GM12878 (cell line): ENCODE results near the gene DNTT. TPM values are rescaled to one million over a fixed set of nuclear protein-coding genes. Genes with fewer than 3 reads are reported as not detected.

ENCODE experiments used
- ATAC-seq: fragments of 200-7000 bp; cut with Tn5 transposase; 3 replicates; pipeline ENCODE4 v1.9.1; 2020; ENCODE audit warnings: mild to moderate bottlenecking, moderate library complexity
- BruUV-seq: library from RNA; stranded (reverse); fragments of 400-500 nt; replicated peaks from 2 replicates; lab custom pipeline; 2021; lab: Mats Ljungman, UMichigan
- CTCF ChIA-PET: fragments of 300-600 bp; sonication (Branson Sonifier 250); formaldehyde crosslinking; extraction: SDS; loops from one replicate; lab custom pipeline; 2021; ENCODE audit warnings: inconsistent platforms; lab: Yijun Ruan, JAX
- POLR2A ChIA-PET: fragments of 350-600 bp; formaldehyde crosslinking; extraction: SDS; loops from one replicate; lab custom pipeline; 2021; ENCODE audit warnings: inconsistent platforms; lab: Charles Lee
- RAD21 ChIA-PET: fragments of 300-600 bp; sonication (Branson Sonifier 250); formaldehyde crosslinking; loops from one replicate; lab custom pipeline; 2023; ENCODE audit warnings: antibody characterized with exemption; ENCODE audit not compliant: unreplicated experiment; lab: Charles Lee
- SMC1A ChIA-PET: fragments of 300-600 bp; sonication (Branson Sonifier 250); formaldehyde crosslinking; loops from one replicate; lab custom pipeline; 2023; ENCODE audit not compliant: unreplicated experiment, uncharacterized antibody; lab: Charles Lee
- DNase-seq: peaks from one replicate; pipeline ENCODE4 v3.0.0-alpha.2; 2011; ENCODE audit warnings: low read depth, low spot score
- FAIRE-seq: peaks from 3 replicates; lab custom pipeline; 2011; peaks lifted over from hg19 to GRCh38; lab: Jason Lieb, UNC
- H2AFZ ChIP-seq: 2 replicates; pipeline ENCODE4 v1.6.0; 2011; ENCODE audit warnings: low read depth, low read length, control low read depth; ENCODE audit not compliant: control insufficient read depth
- H3K27ac ChIP-seq: 2 replicates; pipeline ENCODE4 v1.5.1; 2011; ENCODE audit warnings: control low read depth; ENCODE audit not compliant: control insufficient read depth, insufficient read depth
- H3K27me3 ChIP-seq, 2 experiments: replicated peaks in 1 of 2; 2 replicates each; pipeline versions ENCODE4 v1.6.0 to v1.6.1; 2011; ENCODE audit warnings: low read length in 1 of 2; ENCODE audit not compliant: control insufficient read depth in 2 of 2, insufficient read depth in 2 of 2
- H3K36me3 ChIP-seq, 2 experiments: 2 replicates each; pipeline ENCODE4 v1.5.1; 2011; ENCODE audit warnings: low read length in 1 of 2; ENCODE audit not compliant: control insufficient read depth in 2 of 2, insufficient read depth in 2 of 2
- H3K4me1 ChIP-seq: 2 replicates; pipeline ENCODE4 v1.6.1; 2011; ENCODE audit warnings: mild to moderate bottlenecking, low read length, moderate library complexity, mixed read lengths; ENCODE audit not compliant: control insufficient read depth, insufficient read depth
- H3K4me2 ChIP-seq: 2 replicates; pipeline ENCODE4 v1.6.0; 2011; ENCODE audit warnings: control low read depth; ENCODE audit not compliant: control insufficient read depth, insufficient read depth
- H3K4me3 ChIP-seq: fragments of 200-600 bp; sonication (generic); 2 replicates; pipeline ENCODE4 v1.5.1; 2016
- H3K79me2 ChIP-seq: 2 replicates; pipeline ENCODE4 v1.6.0; 2011; ENCODE audit warnings: low read length; ENCODE audit not compliant: control insufficient read depth, insufficient read depth
- H3K9ac ChIP-seq: 2 replicates; pipeline ENCODE4 v1.8.0; 2011; ENCODE audit warnings: low read length, control low read depth, mixed read lengths; ENCODE audit not compliant: control insufficient read depth, insufficient read depth
- H3K9me3 ChIP-seq: replicated peaks from 3 replicates; pipeline ENCODE4 v1.5.1; 2011; ENCODE audit warnings: mild to moderate bottlenecking, low read length; ENCODE audit not compliant: control insufficient read depth, insufficient read depth
- H4K20me1 ChIP-seq: 2 replicates; pipeline ENCODE4 v1.6.0; 2011; ENCODE audit not compliant: control insufficient read depth, insufficient read depth
- CREM ChIP-seq: IDR thresholded peaks from 2 replicates; pipeline ENCODE4 v1.6.1; 2014; ENCODE audit warnings: antibody characterized with exemption, low read depth
- NFYB ChIP-seq: IDR thresholded peaks from 2 replicates; pipeline ENCODE4 v1.6.1; 2011; ENCODE audit warnings: low read depth, mild to moderate bottlenecking, low read length, improper control_type of control experiment, moderate library complexity; ENCODE audit not compliant: insufficient read depth
- SMAD5 ChIP-seq: IDR thresholded peaks from 2 replicates; pipeline ENCODE4 v1.6.1; 2016; ENCODE audit warnings: antibody characterized with exemption, low read depth
- WGBS: methylation state at CpG from one replicate; pipeline ENCODE4 v1.1.6; 2016; ENCODE audit warnings: low lambda C conversion rate; ENCODE audit not compliant: insufficient replicate concordance, insufficient coverage; ENCODE audit errors: missing lambda C conversion rate; 5-methylcytosine and 5-hydroxymethylcytosine counted together
- in situ Hi-C: fragments of 300-500 bp; cut with MboI; formaldehyde crosslinking; loops from 9 replicates; pipeline ENCODE4 v1.14.3; 2018; ENCODE audit warnings: mixed read lengths
- intact Hi-C: fragments of 100-400 bp; cut with micrococcal nuclease; formaldehyde crosslinking; loops from one replicate; pipeline ENCODE4 v1.14.2; 2022; ENCODE audit not compliant: unreplicated experiment
- polyA plus RNA-seq, 11 experiments: library from polyadenylated mRNA; depleted of rRNA in 4 of 11; unstranded in 6 of 11; stranded (reverse) in 5 of 11; fragments of >200 nt; fragmentation: Nextera tagmentation in 4 of 11; fragmentation: Illumina TruSeq in 1 of 11; extraction: Ambion mirVana in 4 of 11; extraction: Trizol in 1 of 11; gene quantifications; 1 replicate in 1 of 11; 2 replicates in 10 of 11; pipeline versions ENCODE4 v1.2.1 to v1.2.3, GENCODE V29; 2011 to 2016; ENCODE audit warnings: inconsistent platforms in 2 of 11, missing spikeins in 2 of 11, low read depth in 1 of 11
- total RNA-seq, 4 experiments: library from RNA; depleted of rRNA in 3 of 4; stranded (reverse); fragments of >200 nt in 3 of 4; fragmentation: Illumina TruSeq in 1 of 4; extraction: Trizol in 1 of 4; gene quantifications; 2 replicates each; pipeline versions ENCODE4 v1.2.1 to v1.2.3, GENCODE V29; 2013 to 2021
- TF ChIP-seq, protein P1 (sequence below), 3 experiments: IDR thresholded peaks in 2 of 3; conservative IDR thresholded peaks in 1 of 3; 2 replicates each; pipeline ENCODE4 v1.5.1; 2011; ENCODE audit warnings: low read depth in 3 of 3, low read length in 3 of 3, mild to moderate bottlenecking in 3 of 3, control low read depth in 2 of 3, moderate library complexity in 2 of 3, inconsistent platforms in 1 of 3, mixed read lengths in 1 of 3; ENCODE audit not compliant: control insufficient read depth in 2 of 3, insufficient read depth in 1 of 3; ENCODE audit errors: extremely low read depth in 1 of 3
- TF ChIP-seq, protein P2 (sequence below): IDR thresholded peaks from 2 replicates; pipeline ENCODE4 v1.6.1; 2012; ENCODE audit warnings: low read depth, low read length, improper control_type of control experiment
- TF ChIP-seq, protein P3 (sequence below): IDR thresholded peaks from 2 replicates; pipeline ENCODE4 v1.6.1; 2011; ENCODE audit warnings: borderline replicate concordance, low read depth, mild to moderate bottlenecking, moderate library complexity, mixed read lengths, low read length; ENCODE audit not compliant: insufficient read depth; ENCODE audit errors: extremely low read length

DNTT gene
- total and polyA plus RNA-seq, 10 of the 15 experiments (the other 5 are each of a cell fraction or from before 2014, with no cell fraction given) = 0.06 to 0.13 (median 0.09) TPM; not detected in 5

DNA sequence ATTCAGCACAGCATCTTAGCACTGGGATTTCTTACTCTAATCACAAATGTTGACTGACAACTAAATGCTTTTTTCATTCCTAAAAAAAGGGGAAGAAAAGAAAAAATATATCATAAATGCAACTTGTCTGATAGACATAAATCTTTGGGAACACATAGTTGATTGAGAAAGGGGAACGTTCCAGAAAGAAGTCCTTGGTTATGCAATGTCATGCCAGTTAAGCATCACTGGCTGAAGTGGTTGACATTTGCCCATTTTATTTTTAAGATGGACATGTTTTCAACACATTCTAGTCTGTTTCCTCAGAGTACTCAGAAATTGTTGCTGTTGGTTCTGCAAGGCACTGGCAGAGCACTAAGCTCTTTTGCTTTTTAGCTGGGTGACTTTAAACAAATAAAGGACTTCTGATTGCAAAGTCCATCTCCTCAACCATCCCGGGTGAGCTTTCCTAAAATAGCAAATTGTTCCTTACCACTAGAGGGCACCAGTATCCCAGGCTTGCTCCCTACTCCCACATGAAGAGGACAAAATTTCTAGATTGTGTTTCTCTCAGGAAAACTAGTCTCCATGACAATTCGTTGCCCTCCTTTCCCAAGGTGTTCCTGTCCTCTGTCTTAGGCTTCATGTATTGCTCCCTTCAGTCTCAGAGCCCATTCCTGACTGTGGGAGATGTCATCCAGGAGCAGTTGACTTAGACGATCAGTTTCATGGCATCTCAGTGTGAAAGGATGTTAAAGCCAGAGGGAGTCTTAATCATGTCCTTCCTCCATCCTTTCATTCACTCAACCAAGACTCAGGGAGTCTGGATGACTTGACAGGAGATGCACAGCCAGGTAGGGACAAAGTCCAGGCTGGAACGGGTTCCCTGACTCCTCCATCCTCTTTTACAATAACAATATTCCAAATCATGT lies 30.6 kb downstream of the DNTT start (continued):
- TF ChIP-seq, protein P1, sequence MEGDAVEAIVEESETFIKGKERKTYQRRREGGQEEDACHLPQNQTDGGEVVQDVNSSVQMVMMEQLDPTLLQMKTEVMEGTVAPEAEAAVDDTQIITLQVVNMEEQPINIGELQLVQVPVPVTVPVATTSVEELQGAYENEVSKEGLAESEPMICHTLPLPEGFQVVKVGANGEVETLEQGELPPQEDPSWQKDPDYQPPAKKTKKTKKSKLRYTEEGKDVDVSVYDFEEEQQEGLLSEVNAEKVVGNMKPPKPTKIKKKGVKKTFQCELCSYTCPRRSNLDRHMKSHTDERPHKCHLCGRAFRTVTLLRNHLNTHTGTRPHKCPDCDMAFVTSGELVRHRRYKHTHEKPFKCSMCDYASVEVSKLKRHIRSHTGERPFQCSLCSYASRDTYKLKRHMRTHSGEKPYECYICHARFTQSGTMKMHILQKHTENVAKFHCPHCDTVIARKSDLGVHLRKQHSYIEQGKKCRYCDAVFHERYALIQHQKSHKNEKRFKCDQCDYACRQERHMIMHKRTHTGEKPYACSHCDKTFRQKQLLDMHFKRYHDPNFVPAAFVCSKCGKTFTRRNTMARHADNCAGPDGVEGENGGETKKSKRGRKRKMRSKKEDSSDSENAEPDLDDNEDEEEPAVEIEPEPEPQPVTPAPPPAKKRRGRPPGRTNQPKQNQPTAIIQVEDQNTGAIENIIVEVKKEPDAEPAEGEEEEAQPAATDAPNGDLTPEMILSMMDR (IDR thresholded peaks at IDR 0.05 in 2 of 3, conservative IDR thresholded peaks at IDR 0.05 in 1 of 3; ENCODE audit: control insufficient read depth in 2 of 3, extremely low read depth in 1 of 3, insufficient read depth in 1 of 3, low read depth in 3 of 3, low read length in 3 of 3) = peak; percentile 62 to 77 (median 62); a peak in 5 of 6 replicates
- TF ChIP-seq CREM = no peak
- TF ChIP-seq, protein P2, sequence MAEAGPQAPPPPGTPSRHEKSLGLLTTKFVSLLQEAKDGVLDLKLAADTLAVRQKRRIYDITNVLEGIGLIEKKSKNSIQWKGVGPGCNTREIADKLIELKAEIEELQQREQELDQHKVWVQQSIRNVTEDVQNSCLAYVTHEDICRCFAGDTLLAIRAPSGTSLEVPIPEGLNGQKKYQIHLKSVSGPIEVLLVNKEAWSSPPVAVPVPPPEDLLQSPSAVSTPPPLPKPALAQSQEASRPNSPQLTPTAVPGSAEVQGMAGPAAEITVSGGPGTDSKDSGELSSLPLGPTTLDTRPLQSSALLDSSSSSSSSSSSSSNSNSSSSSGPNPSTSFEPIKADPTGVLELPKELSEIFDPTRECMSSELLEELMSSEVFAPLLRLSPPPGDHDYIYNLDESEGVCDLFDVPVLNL = no peak

DNA sequence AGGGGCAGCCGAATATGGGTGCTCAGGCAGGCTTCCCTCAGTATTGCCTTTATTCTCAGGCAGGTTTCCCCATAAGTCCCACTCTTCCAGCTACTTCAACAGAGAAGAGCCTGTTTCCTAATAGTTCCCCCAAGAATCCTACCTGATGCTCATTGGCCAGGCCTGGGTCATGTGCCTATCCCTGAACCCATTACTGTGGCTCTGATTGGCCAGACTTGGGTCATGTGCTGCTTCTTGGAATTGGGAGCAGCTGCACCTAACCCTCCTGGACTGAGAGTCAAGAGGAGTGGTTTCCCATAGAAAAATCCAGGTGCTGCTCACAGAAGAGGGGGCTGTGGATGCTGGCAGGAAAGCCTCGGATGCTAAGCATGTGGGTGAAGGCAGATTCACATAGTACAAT lies 32.9 kb downstream of the DNTT start:
- Histone ChIP-seq H3K4me2 (no peak overlapping the region), H3K4me3 (no peak overlapping the region), H3K27ac (no peak overlapping the region), H3K27me3 (no peaks in the 10 kb centered on the region), H3K4me1 (no peaks in the 10 kb centered on the region), H2AFZ (no peak overlapping the region), H3K9me3 (no peaks in the 10 kb centered on the region), H4K20me1 (no peaks in the 10 kb centered on the region), H3K9ac (no peak overlapping the region), H3K36me3 (no peaks in the 10 kb centered on the region), H3K79me2 (no peaks in the 10 kb centered on the region)
- ChIA-PET POLR2A (interaction anchor here (0.6 kb wide), 1 partner anchor 14 kb away, joined by 3 read pairs; no protein-coding TSS in a partner anchor), SMC1A (interaction anchor here (0.6 to 3.3 kb wide), 5 partner anchors 24 to 323 kb away, joined by 3 to 27 read pairs (median 6); no protein-coding TSS in a partner anchor), RAD21 (interaction anchor here (0.9 to 5.4 kb wide), 5 partner anchors 8 to 320 kb away, joined by 3 to 24 read pairs (median 4); no protein-coding TSS in a partner anchor), CTCF (interaction anchor here (0.6 to 9.4 kb wide), 15 partner anchors 10 to 332 kb away, joined by 3 to 142 read pairs (median 4); no protein-coding TSS in a partner anchor)
- in situ Hi-C loops = no loop called here
- intact Hi-C loops = no loop called here
- TF ChIP-seq SMAD5 (no peak), NFYB (0 out of 2 replicates have a peak, but pooled peaks have one; percentile 19)
- TF ChIP-seq, protein P3, sequence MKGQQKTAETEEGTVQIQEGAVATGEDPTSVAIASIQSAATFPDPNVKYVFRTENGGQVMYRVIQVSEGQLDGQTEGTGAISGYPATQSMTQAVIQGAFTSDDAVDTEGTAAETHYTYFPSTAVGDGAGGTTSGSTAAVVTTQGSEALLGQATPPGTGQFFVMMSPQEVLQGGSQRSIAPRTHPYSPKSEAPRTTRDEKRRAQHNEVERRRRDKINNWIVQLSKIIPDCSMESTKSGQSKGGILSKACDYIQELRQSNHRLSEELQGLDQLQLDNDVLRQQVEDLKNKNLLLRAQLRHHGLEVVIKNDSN = peak; percentile 52
- BruUV-seq = no TSS peak
- FAIRE-seq = no peak
- DNase-seq = no peak
- no peak for ATAC-seq
- 69% methylated on average over 2 of the region's 2 CpGs for WGBS
